HFFc6 (cell line): ENCODE measurements around the gene C8G. TPM values are rescaled to one million over a fixed set of nuclear protein-coding genes. Genes with fewer than 3 reads are reported as not detected.

ENCODE experiments used
- DNase-seq: peaks from one replicate; pipeline ENCODE4 v3.0.0-alpha.2; 2018
- H3K27ac Mint-ChIP-seq: 2 replicates; pipeline ENCODE4 v1.8.0; 2020; ENCODE audit warnings: mild to moderate bottlenecking, mixed read lengths
- H3K27me3 Mint-ChIP-seq: 2 replicates; pipeline ENCODE4 v1.8.0; 2021; ENCODE audit warnings: mild to moderate bottlenecking, moderate library complexity, mixed read lengths; ENCODE audit not compliant: insufficient read depth
- H3K36me3 Mint-ChIP-seq: 2 replicates; pipeline ENCODE4 v1.8.0; 2021; ENCODE audit warnings: low read depth, mixed read lengths
- H3K4me1 Mint-ChIP-seq: 2 replicates; pipeline ENCODE4 v1.8.0; 2020; ENCODE audit warnings: low read depth, mixed read lengths
- H3K4me3 Mint-ChIP-seq: 2 replicates; pipeline ENCODE4 v1.8.0; 2020; ENCODE audit warnings: mild to moderate bottlenecking, moderate library complexity, mixed read lengths
- H3K9me3 Mint-ChIP-seq: 2 replicates; pipeline ENCODE4 v1.8.0; 2020; ENCODE audit warnings: mild to moderate bottlenecking, mixed read lengths
- CTCF ChIP-seq: fragments of 200-600 bp; sonication (generic); IDR thresholded peaks from 2 replicates; pipeline ENCODE4 v1.5.0; 2021; ENCODE audit warnings: antibody characterized with exemption, mild to moderate bottlenecking
- total RNA-seq, 6 experiments: library from RNA; stranded (reverse); fragmentation: NEBNext Ultra II Directional; extraction: Animal tissue kit (Norgen Biotek cat#: 25700); gene quantifications; 2 replicates in 1 of 6; 3 replicates in 5 of 6; pipeline ENCODE4 v1.2.3, GENCODE V29; 2021

Gene C8G
- total RNA-seq, 6 experiments from 2014 or later: 0.51 to 1.8 (median 0.97) TPM

DNA sequence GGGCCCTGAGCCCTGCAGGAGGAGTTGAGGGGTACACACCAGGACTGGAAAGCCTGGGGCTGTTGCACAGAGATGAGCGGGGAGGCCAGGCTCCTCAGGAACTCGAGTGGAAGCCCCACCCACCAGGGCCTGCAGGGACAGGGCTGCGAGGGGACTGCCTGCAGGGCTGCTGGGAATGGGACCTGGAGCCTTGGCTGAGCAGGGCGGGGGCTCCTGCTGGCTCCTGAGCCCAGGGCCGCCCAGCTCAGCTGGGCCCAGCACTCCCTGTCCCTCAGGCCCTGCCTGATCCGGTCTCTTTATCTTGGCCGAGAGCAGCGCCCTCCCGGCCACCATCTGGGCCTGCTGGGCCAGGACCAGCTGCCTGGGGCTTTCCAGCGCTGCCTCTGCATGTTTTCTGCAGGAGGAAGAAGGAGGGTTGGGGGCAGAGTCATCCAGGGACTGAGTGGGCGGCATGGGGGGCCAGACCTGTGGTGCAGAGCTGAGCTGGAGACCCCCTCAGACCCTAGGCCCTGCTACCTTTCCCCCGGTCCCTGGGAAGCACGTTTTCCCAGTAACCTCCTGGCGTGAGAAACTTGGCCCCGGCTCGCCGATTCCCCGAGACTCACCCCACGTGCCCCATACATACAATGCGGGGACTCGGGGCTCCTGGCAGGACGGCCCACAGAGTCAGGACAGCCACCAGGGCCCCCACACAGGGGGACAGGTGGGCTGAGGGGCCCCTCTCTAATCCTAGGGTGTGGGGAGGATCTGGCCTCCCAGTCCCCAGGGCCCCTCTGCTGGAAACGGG lies 16.4 kb downstream of the C8G start:
- Mint-ChIP-seq H3K27ac (no peak overlapping the region), H3K4me1 (peaks cover 10% of the 10 kb centered on the region), H3K4me3 (no peak overlapping the region), H3K36me3 (no peaks in the 10 kb centered on the region), H3K9me3 (peaks cover 4% of the 10 kb centered on the region; the same call in 1 of the 2 replicates), H3K27me3 (peaks cover 4% of the 10 kb centered on the region)
- no peak for TF ChIP-seq CTCF
- DNase-seq: no peak

- Mint-ChIP-seq H3K4me3 (no peak overlapping the region), H3K27ac (no peak overlapping the region), H3K27me3 (peaks cover 4% of the 10 kb centered on the region), H3K4me1 (peaks cover 10% of the 10 kb centered on the region), H3K36me3 (no peaks in the 10 kb centered on the region), H3K9me3 (no peaks in the 10 kb centered on the region)
- no peak for TF ChIP-seq CTCF
- DNase-seq: no peak
These were observed 17.1 kb downstream of the C8G start for GRCh38 chr9:136962163-136962562.

- H3K4me3 Mint-ChIP-seq: no peak overlapping the region
- no peak for TF ChIP-seq CTCF
These were observed 17.7 kb downstream of the C8G start for GRCh38 chr9:136962701-136963248.

GRCh38 chr9:136963341-136963740 lies 18.3 kb downstream of the C8G start:
- no peaks in the 10 kb centered on the region for H3K9me3 Mint-ChIP-seq
- peaks cover 10% of the 10 kb centered on the region for H3K4me1 Mint-ChIP-seq
- no peak for TF ChIP-seq CTCF
- no peak overlapping the region for H3K27ac Mint-ChIP-seq
- H3K27me3 Mint-ChIP-seq: peaks cover 4% of the 10 kb centered on the region
- no peak overlapping the region for H3K4me3 Mint-ChIP-seq
- DNase-seq: no peak
- H3K36me3 Mint-ChIP-seq: no peaks in the 10 kb centered on the region

More at GRCh38 chr9:136962701-136963248, 17.7 kb downstream of the C8G start:
- Mint-ChIP-seq H3K36me3 (no peaks in the 10 kb centered on the region), H3K4me1 (peaks cover 10% of the 10 kb centered on the region), H3K9me3 (no peaks in the 10 kb centered on the region), H3K27ac (no peak overlapping the region), H3K27me3 (peaks cover 4% of the 10 kb centered on the region)
- DNase-seq: no peak

DNA sequence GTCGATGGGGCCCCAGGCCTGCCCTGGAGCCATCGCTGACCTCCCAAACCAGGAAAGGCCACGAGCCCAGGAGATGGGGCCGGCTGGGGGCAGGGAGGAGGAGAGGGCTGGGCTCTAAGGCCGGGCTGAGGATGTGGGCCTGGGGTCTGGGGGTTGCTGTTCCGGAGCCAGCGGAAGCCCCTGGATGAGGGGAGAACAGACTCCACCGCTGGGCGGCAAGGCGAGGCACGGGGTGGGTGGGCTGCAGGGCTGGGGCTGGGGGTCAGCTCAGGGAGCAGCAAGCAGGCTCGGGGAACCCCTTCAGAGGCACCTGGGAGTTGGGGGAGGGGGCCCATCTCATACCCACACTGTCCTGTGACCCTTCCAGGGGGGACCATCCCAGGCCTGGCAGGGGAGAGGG lies 18.7 kb downstream of the C8G start:
- Mint-ChIP-seq H3K4me3 (no peak overlapping the region), H3K27me3 (peaks cover 4% of the 10 kb centered on the region), H3K4me1 (peaks cover 10% of the 10 kb centered on the region), H3K9me3 (no peaks in the 10 kb centered on the region), H3K27ac (no peak overlapping the region), H3K36me3 (no peaks in the 10 kb centered on the region)
- no peak for DNase-seq
- TF ChIP-seq CTCF: no peak
